GM18519 (cell line): ENCODE results near the gene CACYBP.
A peak's percentile ranks its signal among the peaks of the same experiment; 100 is the strongest.

Source experiments
- ATAC-seq: cut with Tn5 transposase; IDR thresholded peaks from one replicate; pipeline ENCODE4 v1.9.1; 2021; ENCODE audit warnings: mild to moderate bottlenecking, moderate library complexity; ENCODE audit not compliant: unreplicated experiment, low FRiP score

CACYBP gene

GRCh38 chr1:174971466-174971865, 28.3 kb upstream of the CACYBP start:
- no peak for ATAC-seq

DNA sequence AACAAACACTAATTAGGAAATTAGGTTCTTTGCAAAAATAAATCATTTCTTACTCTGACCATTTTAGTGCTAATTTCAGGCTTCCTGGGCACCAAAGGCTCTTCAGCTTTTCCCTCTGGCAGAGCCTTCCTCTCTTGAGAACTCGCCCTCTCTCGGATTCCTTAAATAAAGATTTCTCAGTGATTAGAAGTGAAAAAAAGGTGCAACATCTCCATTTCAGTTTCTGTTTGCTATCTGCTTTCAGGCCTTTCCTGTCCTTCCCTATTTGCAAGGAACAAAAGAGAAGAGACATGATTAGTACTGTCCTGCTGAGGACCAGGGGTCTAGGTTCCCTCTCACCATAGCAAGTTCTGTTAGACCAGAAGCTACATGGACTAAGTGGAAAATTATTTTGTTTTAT, 27.8 kb upstream of the CACYBP start:
- no peak for ATAC-seq

DNA sequence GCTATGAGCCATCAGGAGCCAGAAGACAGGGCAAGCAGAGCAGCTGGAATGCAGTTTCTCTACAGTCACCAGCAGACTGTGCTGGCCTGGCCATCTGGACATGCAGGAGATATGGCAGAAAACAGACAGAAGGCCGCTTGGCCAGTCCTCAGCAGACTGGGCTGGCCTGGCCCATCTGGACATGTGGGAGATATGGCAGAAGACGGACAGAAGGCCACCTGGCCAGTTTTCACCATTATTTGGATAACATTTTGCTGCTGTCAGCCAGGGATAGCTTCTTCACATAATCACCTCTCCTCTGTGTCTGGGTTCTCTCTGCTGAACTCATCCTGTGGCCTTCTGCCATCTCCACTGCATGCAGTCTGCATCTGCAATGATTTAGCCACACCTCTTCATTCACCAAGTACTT, 25.0 kb upstream of the CACYBP start:
- no peak for ATAC-seq

DNA sequence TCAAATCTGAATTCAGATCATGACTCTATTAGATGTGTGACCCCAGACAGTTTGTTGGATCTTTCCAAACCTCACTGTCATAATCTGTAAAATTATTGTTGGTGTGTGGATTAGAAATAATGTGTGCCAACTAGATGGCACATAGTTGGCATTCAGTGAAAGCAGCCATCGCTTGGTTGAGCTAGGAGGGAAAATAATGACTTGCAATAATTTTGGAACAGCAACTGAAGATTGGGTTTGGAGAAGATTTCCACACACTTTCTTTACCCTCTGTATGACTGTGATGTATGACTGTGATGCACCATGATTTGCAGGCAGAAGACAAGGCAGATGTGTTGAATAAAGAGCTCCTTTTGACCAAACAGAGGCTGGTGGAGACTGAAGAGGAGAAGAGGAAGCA, 24.0 kb upstream of the CACYBP start:
- no peak for ATAC-seq

DNA sequence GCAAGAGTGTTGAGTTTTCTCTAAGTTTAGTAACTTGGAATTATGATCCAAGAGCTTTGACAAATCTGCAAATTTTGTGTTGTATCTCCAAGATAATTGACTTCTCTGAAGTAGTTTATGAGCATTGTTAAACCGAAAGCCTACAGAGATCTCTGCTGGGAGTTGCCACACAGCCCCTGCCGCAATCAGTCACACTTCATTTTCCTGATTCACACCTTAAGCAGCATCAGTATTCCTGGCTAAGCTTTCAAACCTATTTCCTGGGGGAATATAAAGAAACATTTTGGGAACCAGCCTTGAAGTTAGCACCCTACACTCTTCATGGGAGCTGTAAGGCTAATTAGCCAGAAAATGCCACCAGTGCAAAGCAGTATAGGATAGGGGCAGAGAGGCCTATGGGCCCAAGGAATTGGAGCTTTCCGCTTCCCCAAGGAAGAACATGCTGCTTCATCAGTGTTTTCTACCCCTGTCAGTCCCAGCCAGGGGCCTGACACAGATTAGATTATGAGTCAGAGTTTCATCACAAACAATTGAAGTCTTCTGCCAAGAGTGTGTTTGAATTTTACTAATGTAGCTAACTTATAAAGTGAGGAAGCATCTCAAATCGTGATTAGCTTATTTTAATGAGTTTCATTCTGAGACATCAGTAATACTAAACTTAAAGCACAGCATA, 23.2 kb upstream of the CACYBP start:
- no peak for ATAC-seq

DNA sequence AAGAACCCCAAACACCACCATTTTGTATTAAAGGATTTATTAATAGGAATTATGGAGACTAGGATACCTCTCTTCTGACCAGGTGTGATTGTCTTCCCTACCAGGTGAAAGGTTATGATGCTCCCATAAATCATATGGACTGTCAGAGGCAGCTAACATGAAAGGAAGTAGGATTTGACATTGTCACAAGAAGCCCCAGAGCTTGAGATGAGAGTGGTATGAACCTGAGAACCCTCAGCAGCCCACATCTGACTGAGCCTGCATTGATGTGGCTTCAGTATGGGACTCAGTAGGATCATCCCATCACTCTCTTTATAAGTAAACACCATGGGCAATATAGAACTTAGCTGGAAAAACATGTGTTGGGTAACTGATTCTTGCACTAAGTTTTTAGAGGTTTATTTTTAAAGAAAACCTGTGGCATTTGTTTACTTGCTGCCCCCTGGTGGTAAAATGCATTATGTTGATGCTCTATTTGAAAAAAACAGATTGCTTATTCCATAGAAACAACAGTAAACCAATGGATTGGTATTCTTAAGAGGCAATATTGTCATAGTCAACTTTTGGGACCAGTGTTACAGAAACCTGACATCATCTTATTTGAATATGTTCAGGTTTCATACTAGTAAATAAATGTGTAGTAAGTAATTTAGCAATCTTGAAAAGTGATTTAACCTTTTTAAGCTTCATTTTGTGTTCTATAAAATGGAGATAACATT, 16.6 kb upstream of the CACYBP start:
- ATAC-seq = no peak

DNA sequence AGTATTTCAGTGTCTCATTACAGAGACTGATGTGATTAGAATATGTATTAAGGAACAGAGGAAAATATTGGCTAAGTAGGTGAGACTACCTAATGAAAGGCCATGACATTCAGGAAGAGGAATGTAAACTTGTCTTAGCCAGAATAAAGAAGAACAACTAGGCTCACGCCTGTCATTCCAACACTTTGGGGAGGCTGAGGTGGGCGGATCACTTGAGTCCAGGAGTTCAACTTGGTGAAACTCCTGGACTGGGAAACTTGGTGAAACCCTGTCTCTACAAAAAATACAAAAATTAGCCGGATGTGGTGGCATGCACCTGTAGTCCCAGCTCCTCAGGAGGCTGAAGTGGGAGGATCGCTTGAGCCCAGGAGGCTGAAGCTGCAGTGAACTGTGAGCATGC, 14.8 kb upstream of the CACYBP start:
- ATAC-seq = no peak

- ATAC-seq = no peak
Observed at GRCh38 chr1:174988539-174988938, 11.2 kb upstream of the CACYBP start.

- no peak for ATAC-seq
Observed at GRCh38 chr1:174988986-174989385, 10.8 kb upstream of the CACYBP start.

DNA sequence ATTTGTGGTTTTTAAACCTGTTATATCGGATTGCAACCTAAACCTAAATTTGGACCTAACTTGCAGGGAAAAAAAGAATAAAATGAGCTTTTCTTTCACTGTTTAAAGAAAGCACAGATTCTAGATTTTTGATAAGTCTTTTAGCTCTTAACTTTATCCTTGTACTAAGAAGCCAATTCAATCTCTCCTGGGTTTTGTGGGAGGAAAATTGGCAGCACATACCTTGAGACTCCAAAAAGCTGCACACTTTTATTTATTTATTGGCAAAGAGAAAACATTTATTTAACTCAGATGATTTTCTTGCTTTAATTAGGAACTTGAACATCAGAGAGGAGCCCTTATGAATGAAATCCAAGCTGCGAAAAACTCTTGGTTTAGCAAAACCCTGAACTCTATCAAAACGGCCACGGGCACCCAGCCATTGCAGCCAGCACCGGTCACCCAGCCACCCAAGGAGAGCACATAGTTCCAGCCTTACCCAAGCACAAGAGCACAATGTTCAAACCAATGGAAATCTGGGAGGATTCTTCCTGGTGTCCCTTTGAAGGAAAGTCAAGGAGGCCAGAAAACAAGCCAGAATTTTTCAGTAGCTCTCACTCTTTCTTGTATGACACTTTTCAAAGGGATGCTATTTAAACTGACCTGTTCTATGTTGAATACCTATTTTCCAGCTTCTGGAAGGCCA, 10.1 kb upstream of the CACYBP start:
- ATAC-seq = no peak

DNA sequence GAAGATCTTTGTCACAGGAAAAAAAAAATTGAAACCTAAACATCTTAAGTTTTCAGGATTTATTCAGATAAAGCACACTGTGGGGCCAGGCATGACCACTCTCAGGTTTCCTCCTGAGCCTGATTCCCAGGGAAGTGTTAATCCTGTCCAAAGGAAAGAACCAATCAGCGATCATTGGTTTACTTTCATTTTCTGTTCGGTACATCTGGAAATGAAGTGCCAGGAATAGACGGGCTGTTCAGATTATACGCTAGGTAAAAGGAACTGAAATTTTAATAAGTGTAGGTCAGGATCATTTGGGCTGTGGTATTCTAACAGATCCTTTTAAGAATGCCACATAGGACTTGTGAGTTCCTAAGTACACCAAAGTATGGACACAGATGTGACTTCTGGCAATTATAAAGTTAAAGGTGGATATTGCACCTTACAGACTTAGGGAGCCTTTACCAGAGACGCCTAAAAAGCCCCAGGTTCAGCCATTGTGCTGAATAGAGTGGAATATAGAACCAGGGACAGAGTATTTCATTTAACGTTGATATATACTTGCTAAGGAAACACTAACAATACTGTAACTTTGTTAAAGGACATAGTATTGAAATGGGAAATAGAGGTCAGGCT, 9.3 kb upstream of the CACYBP start:
- ATAC-seq = no peak

DNA sequence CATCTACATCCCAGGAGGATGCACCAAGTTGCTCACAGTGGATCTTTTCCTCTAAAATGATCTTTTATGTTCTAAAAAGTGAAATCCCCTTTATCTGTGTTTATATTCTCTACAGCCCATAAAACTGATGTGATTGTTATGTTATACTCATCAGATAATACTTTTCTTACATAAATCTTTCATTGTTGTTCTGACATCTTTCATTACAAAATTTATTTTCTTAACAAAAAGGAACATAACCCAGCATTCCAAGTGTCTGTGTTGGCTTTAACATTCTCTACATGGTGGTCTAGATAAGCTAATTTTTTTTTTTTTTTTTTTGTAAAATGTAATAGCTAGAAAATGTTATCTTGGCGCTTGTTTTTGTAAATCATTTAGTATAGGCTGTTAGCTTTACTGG, 8.3 kb upstream of the CACYBP start:
- ATAC-seq = no peak

GRCh38 chr1:174995121-174995520, 4.6 kb upstream of the CACYBP start:
- ATAC-seq = no peak

- no peak for ATAC-seq
Observed at GRCh38 chr1:174995916-174996315, 3.8 kb upstream of the CACYBP start.

GRCh38 chr1:174996476-174996875, 3.3 kb upstream of the CACYBP start:
- ATAC-seq = no peak

DNA sequence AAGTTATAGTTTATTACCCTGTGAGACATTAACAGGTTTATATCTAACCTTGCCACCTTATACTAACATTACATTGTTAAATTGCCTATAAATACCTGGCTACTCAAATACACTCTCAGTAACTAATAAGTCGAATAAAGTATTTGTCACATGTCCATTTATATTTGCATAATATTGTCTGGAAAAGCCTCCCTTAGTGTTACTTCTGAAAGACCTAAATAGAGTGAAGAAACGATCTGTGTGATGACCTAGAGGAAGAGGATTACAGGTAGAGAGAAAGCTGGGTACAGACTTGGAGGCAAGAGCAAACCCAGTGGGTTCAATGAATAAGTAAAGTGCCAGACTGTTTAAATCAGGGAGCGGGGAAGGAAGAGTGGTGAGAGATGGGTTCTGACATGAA, 2.7 kb upstream of the CACYBP start:
- no peak for ATAC-seq

- peak; percentile 1 for ATAC-seq
Observed at GRCh38 chr1:174998569-174999215, 1.1 kb upstream of the CACYBP start.

DNA sequence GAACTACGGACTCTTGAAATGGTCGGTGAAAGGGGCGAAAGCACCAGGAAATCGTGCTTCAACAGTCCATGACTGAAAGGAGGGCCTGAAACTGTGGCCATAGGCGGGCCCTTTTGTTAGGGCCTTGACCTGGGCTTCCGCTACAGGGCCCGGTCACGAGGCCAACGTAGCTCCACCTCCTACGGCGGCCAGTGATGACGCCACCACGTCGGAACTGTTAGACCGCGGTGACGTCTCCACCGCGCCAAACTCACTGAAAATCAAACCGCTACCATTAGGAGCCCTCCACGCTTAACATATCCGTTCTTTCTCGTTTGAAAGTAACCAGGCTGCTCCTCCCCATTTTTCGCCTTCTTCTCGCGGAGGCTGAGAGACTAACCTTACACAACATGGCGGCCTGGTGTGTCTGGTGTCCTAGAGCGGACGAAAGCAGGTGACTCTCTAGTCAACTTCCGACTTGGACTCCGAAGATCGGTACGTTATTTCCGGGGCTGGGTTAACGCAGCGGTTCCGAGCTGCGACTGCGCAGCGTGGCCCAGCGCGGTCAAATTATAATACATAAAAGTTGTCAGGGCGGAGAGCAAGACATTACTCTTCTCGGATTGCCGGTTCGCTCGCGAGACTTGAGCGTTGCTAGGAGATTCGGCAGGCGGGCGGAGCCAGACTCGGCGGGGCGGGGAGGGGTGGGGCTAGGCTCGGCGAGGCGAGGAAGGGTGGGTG, 371 bp upstream of the CACYBP start:
- ATAC-seq = peak; percentile 68

- ATAC-seq = no peak
Observed at GRCh38 chr1:175000697-175001187, 995 bp downstream of the CACYBP start.

- no peak for ATAC-seq
Observed at GRCh38 chr1:175002910-175003517, 3.3 kb downstream of the CACYBP start.
